HG03064 (cell line): ENCODE results near the gene PARP1.

Experiments
- ATAC-seq: cut with Tn5 transposase; IDR thresholded peaks from one replicate; pipeline ENCODE4 v1.9.1; 2021; ENCODE audit warnings: low read depth; ENCODE audit not compliant: unreplicated experiment

PARP1 gene

DNA sequence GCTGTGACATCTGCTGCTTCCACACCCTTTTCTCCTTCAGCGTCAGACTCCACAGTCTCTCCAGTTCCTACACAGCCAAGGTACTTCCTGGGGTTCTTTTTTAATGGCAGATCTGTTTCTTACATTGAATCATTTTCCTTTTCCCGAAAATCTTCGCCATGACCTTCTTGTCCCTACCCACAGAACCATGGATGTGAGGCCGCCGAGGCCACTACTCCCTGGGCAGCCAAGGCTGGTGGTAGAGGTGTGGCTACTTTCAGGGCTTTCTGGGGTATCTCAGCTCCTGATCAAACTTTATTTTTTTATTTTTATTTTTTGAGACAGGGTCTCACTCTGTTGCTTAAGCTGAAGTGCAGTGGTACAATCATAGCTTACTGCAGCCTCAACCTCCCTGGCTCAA is 89.4 kb downstream of the PARP1 start:
- ATAC-seq: no peak

DNA sequence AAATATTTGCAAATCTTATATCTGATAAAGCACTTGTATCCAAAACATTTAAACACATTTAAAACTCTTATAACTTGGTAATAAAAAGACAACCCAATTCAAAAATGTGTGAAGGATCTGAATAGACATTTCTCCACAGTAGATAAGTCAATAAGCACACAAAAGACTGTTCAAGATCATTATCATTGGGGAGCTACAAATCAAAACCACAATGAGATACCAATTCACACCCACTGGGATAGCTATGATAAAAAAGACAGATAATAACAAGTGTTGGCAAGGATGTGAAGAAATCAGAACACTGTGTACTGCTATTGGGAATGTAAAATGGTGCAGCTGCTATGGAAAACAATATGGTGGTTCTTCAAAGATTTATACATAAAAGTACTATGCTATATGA is 93.8 kb downstream of the PARP1 start:
- no peak for ATAC-seq

DNA sequence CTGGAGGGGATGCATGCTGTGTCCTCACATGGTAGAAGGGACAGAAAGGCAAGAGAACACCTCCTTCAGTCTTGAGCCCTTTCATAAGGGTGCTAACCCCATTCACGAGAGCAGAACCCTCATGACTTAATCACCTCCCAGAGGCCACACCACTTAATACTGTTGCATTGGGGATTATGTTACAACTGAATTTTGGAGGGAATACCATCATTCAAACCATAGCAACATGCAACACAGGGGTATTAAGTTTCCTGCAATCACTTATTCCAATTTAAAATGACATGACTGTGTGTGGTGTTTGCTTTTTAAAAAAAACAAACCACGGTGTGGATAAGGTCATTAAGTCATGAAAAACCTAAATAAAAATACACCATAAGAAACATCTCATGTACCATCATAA is 95.8 kb downstream of the PARP1 start:
- no peak for ATAC-seq

DNA sequence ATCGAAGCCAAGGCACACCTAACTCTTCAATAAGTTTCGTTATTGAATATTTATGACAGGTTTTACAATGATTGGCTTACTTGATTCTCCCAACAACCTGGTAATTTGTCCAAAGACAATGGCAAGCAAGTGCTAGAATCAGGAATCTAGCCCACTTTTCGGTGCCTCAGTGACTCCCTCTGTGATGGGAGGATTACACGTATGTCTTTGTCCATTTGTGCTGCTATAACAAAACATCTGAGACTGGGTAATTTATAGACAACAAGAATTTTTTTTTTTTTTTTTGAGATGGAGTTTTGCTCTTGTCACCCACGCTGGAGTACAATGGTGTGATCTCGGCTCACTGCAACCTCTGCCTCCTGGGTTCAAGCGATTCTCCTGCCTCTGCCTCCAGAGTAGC is 96.5 kb downstream of the PARP1 start:
- ATAC-seq: no peak
